ENCODE measurements around the gene CIT. TPM values are rescaled to one million over a fixed set of nuclear protein-coding genes. Genes with fewer than 3 reads are reported as not detected.

CIT gene
- total and polyA plus RNA-seq, 12 donors = 4.3 to 65.9 (median 18.9) TPM

- DNase-seq = peak in 2 of 7 donors; percentile 39 to 58
- TF ChIP-seq CTCF (IDR thresholded peaks at IDR 0.05) (no peak), POLR2A (IDR thresholded peaks at IDR 0.05) (no peak)
- Histone ChIP-seq H3K36me3 (replicated peaks in 1 of 2) (peaks cover 0 to 39% of the 10 kb centered on the region in 2 donors), H3K27me3 (no peaks in the 10 kb centered on the region), H3K9me3 (replicated peaks in 1 of 3) (no peaks in the 10 kb centered on the region), H3K4me1 (replicated peaks in 1 of 2) (peaks cover 27 to 68% of the 10 kb centered on the region in 2 donors), H3K27ac (peak overlapping the region in 4 of 5 donors; percentile 24 to 67 (median 61)), H3K4me3 (peak overlapping the region in 1 of 4 donors; percentile 11)
- intact Hi-C loops (cut with DNase I) = loop anchor here in 1 of 2 donors (10.0 kb wide), 2 partner anchors 115 to 235 kb away; no protein-coding TSS in a partner anchor
- 39 to 50% (median 41%) methylated on average over 11 of the region's 11 CpGs for WGBS, 4 donors
These were observed 207.2 kb downstream of the CIT start for GRCh38 chr12:119669744-119670472.

- Histone ChIP-seq H3K9me3 (replicated peaks in 1 of 3) (no peaks in the 10 kb centered on the region), H3K4me3 (peak overlapping the region; percentile 68 to 98 (median 77)), H3K4me1 (replicated peaks in 1 of 2) (peaks cover 27 to 56% of the 10 kb centered on the region in 2 donors), H3K36me3 (replicated peaks in 1 of 2) (peaks cover 0 to 24% of the 10 kb centered on the region in 2 donors), H3K27me3 (no peaks in the 10 kb centered on the region), H3K27ac (peak overlapping the region; percentile 76 to 94 (median 88))
- 3 to 6% (median 4%) methylated on average over 6 to 14 of the region's 14 CpGs for WGBS, 4 donors
- intact Hi-C loops (cut with DNase I) = loop anchor here in 1 of 2 donors (10.0 kb wide), 2 partner anchors 116 to 236 kb away; no protein-coding TSS in a partner anchor
- TF ChIP-seq POLR2A (IDR thresholded peaks at IDR 0.05) = no peak
- TF ChIP-seq CTCF (IDR thresholded peaks at IDR 0.05) = no peak
- DNase-seq = no peak
These were observed 208.7 kb downstream of the CIT start for GRCh38 chr12:119668324-119668841.

GRCh38 chr12:119667577-119668323 is 209.4 kb downstream of the CIT start, which contains the start of gene PRKAB1:
Gene PRKAB1, plus strand, starts transcription at chr12:119668133. Its CDS starts 112 bp downstream, at chr12:119668245.
- Histone ChIP-seq H3K27ac (peak within 1 kb of the TSS; percentile 76 to 94 (median 88)), H3K4me3 (peak within 1 kb of the TSS; percentile 68 to 98 (median 77)), H3K36me3 (replicated peaks in 1 of 2) (peaks cover 0 to 18% of the 10 kb centered on the region in 2 donors), H3K27me3 (no peaks in the 10 kb centered on the region), H3K9me3 (replicated peaks in 1 of 3) (no peaks in the 10 kb centered on the region), H3K4me1 (replicated peaks in 1 of 2) (peaks cover 27 to 50% of the 10 kb centered on the region in 2 donors)
- TF ChIP-seq CTCF (IDR thresholded peaks at IDR 0.05) (peak; percentile 68 to 91 (median 89)), POLR2A (IDR thresholded peaks at IDR 0.05) (peak; percentile 68 to 80)
- 0 to 1% (median 0%) methylated on average over 40 to 69 of the region's 69 CpGs; no CpG with 5 or more reads in 1 of the 4 donors for WGBS, 4 donors
- DNase-seq = peak; percentile 96 to 98 (median 98)
- intact Hi-C loops (cut with DNase I) = loop anchor here in 1 of 2 donors (10.0 kb wide), 2 partner anchors 117 to 237 kb away; no protein-coding TSS in a partner anchor

Data from adrenal gland (tissue), 12 donors.